ENCODE results near the gene ATPAF1. TPM values are rescaled to one million over a fixed set of nuclear protein-coding genes. Genes with fewer than 3 reads are reported as not detected.
"Not testable (repeated sequence)": the region's sequence is repeated elsewhere in the genome, so short reads cannot be mapped to it uniquely, and the experiment has no call there.

The ATPAF1 gene
- total and polyA plus RNA-seq, 4 experiments from 2014 or later: 32.9 to 128 (median 57.1) TPM

DNA sequence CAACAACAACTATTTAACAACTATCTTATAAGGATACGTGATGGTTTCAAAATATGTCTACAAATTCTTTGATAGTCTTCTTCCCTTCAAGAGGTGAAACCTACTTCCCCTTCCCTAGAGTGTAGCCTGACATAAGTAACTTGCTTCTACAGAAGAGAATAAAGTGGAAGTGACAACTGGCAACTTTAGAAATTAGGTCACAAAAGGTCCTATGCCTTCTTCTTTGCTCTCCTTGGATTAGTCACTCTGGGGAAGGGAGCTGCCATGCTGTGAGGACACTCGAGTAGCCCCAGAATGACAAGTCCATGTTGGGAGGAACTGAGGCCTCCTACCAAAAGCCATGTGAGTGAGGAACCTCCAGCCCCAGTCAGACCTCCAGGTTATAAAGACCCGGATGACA is 31.5 kb upstream of the ATPAF1 start:
- no peaks in the 10 kb centered on the region for H3K4me1 ChIP-seq (ENCODE audit: insufficient read depth, low read length)
- no peaks in the 10 kb centered on the region for H3K9me3 ChIP-seq (ENCODE audit: control insufficient read depth in 1 of 2, low read length in 2 of 2)
- Mint-ChIP-seq H3K36me3 (peaks cover 40 to 91% of the 10 kb centered on the region in 2 donors), H3K9me3 (peaks cover 0 to 6% (median 0%) of the 10 kb centered on the region in 8 donors), H3K27me3 (no peaks in the 10 kb centered on the region), H3K27ac (peak overlapping the region in 3 of 7 donors; percentile 37 to 65 (median 53)), H3K4me1 (peaks cover 33 to 53% (median 39%) of the 10 kb centered on the region in 4 donors), H3K4me3 (no peak overlapping the region)
- no peaks in the 10 kb centered on the region for H3K27me3 ChIP-seq (ENCODE audit: insufficient read depth, low read length)
- ChIA-PET CTCF (ENCODE audit: partially characterized antibody) (no interaction called here), POLR2A (ENCODE audit: partially characterized antibody) (no interaction called here)
- intact Hi-C loops (cut with micrococcal nuclease): no loop called here
- H3K36me3 ChIP-seq (ENCODE audit: insufficient read depth, low read length): peaks cover 38% of the 10 kb centered on the region
- no peak overlapping the region for H3K4me3 ChIP-seq (ENCODE audit: low read length in 2 of 2)
- DNase-seq: no peak
- H3K27ac ChIP-seq (ENCODE audit: low read depth, low read length): no peak overlapping the region

DNA sequence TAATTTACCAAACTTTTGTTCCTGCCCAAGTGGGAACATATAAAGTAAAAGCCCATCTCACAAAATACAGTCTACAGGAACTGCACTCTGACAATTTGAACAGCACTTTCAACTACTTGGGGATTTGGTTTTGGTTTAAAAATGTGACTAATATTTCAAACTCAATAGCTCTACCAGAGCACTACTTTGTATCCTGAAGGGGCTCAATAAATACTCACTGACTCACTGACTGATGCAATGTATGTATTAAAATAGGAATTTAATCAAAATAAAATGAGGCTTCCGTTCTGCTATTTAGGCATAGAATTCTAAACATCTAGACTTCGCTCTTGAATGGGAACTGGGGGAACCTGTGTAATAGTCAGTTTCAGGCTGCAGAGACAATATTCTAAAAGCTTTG is 28.9 kb upstream of the ATPAF1 start:
- ChIA-PET CTCF (ENCODE audit: partially characterized antibody) (interaction anchor here (1.1 to 1.5 kb wide), 2 partner anchors 15 to 22 kb away, joined by 3 read pairs; no protein-coding TSS in a partner anchor), POLR2A (ENCODE audit: partially characterized antibody) (interaction anchor here (1.4 kb wide), 1 partner anchor 22 kb away, joined by 4 read pairs; no protein-coding TSS in a partner anchor)
- Histone ChIP-seq H3K27ac (ENCODE audit: low read depth, low read length) (no peak overlapping the region), H3K9me3 (ENCODE audit: control insufficient read depth in 1 of 2, low read length in 2 of 2) (no peaks in the 10 kb centered on the region), H3K4me3 (ENCODE audit: low read length in 2 of 2) (no peak overlapping the region), H3K27me3 (ENCODE audit: insufficient read depth, low read length) (no peaks in the 10 kb centered on the region), H3K4me1 (ENCODE audit: insufficient read depth, low read length) (no peaks in the 10 kb centered on the region), H3K36me3 (ENCODE audit: insufficient read depth, low read length) (peaks cover 37% of the 10 kb centered on the region)
- Mint-ChIP-seq H3K27me3 (no peaks in the 10 kb centered on the region), H3K36me3 (peaks cover 34 to 84% of the 10 kb centered on the region in 2 donors), H3K4me1 (peaks cover 23 to 34% (median 26%) of the 10 kb centered on the region in 4 donors), H3K27ac (peak overlapping the region in 3 of 7 donors; percentile 47 to 81 (median 57)), H3K9me3 (peaks cover 0 to 6% (median 0%) of the 10 kb centered on the region in 8 donors), H3K4me3 (no peak overlapping the region)
- no peak for DNase-seq
- intact Hi-C loops (cut with micrococcal nuclease): no loop called here

DNA sequence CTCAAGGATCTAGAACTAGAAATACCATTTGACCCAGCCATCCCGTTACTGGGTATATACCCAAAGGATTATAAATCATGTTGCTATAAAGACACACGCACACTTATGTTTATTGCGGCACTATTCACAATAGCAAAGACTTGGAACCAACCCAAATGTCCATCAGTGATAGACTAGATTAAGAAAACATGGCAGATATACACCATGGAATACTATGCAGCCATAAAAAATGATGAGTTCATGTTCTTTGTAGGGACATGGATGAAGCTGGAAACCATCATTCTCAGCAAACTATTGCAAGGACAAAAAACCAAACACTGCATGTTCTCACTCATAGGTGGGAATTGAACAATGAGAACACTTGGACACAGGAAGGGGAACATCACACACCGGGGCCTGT is 26.5 kb upstream of the ATPAF1 start:
- H3K4me3 Mint-ChIP-seq; H3K9me3 ChIP-seq (ENCODE audit: control insufficient read depth in 1 of 2, low read length in 2 of 2); DNase-seq; POLR2A ChIA-PET (ENCODE audit: partially characterized antibody); H3K27me3 Mint-ChIP-seq; H3K27me3 ChIP-seq (ENCODE audit: insufficient read depth, low read length); CTCF ChIA-PET (ENCODE audit: partially characterized antibody); H3K27ac Mint-ChIP-seq; intact Hi-C loops (cut with micrococcal nuclease); H3K4me1 ChIP-seq (ENCODE audit: insufficient read depth, low read length); H3K27ac ChIP-seq (ENCODE audit: low read depth, low read length); H3K9me3 Mint-ChIP-seq; H3K4me3 ChIP-seq (ENCODE audit: low read length in 2 of 2): not testable (repeated sequence)
- H3K36me3 Mint-ChIP-seq: peaks cover 44 to 86% of the 10 kb centered on the region in 2 donors
- peaks cover 12 to 13% (median 12%) of the 10 kb centered on the region in 4 donors for H3K4me1 Mint-ChIP-seq
- peaks cover 54% of the 10 kb centered on the region for H3K36me3 ChIP-seq (ENCODE audit: insufficient read depth, low read length)

DNA sequence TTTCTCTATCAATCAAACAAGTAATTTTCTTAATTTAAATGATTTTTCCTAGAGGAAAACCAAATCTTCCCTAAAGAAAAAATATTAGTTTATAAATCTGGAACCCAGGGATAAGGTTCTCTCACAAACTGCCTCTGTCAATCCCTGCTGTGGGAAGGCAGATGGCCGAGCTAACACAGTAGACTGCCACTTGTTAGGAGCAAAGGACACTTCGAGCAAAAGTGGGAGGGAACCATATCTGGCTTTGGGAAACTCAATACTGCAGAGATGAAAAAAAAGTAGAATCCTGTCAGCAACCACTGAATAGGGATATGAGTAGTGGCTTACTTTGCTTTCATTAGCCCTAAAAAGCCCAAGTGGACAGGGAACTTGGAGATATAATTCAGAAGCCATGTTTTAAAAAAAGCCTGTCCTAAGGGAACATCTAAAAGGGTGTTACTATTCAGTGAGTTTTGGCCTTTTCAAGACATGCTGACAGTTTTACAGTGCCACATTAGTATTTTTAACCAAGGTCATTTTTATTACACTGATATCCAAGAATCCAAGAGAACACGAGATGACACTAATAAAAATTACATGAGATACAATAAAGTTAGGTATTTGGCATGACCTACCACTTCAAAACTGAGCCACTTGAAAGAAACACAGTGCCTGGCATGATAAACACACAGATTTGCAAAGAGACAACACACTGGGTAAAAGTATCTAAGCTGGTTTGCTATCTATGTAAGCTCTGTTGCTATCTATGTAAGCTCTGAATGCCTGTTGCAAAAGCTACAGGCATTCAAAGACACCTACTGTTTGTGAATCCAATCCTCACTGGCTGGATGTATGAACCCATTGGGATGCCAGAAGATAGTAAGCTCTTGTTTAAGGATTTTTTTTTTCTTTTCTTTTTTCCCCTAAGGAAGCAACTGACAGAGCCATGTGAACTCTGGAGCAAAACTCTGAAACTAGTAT is 24.9 kb upstream of the ATPAF1 start:
- Mint-ChIP-seq H3K4me1 (peaks cover 0 to 5% (median 2%) of the 10 kb centered on the region in 4 donors), H3K4me3 (no peak overlapping the region), H3K27me3 (no peaks in the 10 kb centered on the region), H3K36me3 (peaks cover 50 to 86% of the 10 kb centered on the region in 2 donors), H3K9me3 (peaks cover 0 to 6% (median 0%) of the 10 kb centered on the region in 8 donors), H3K27ac (peak overlapping the region in 5 of 7 donors; percentile 2 to 71 (median 12))
- H3K4me3 ChIP-seq (ENCODE audit: low read length in 2 of 2): no peak overlapping the region
- H3K4me1 ChIP-seq (ENCODE audit: insufficient read depth, low read length): no peaks in the 10 kb centered on the region
- H3K27ac ChIP-seq (ENCODE audit: low read depth, low read length): no peak overlapping the region
- no peak for DNase-seq
- no peaks in the 10 kb centered on the region for H3K27me3 ChIP-seq (ENCODE audit: insufficient read depth, low read length)
- ChIA-PET CTCF (ENCODE audit: partially characterized antibody) (no interaction called here), POLR2A (ENCODE audit: partially characterized antibody) (no interaction called here)
- peaks cover 64% of the 10 kb centered on the region for H3K36me3 ChIP-seq (ENCODE audit: insufficient read depth, low read length)
- H3K9me3 ChIP-seq (ENCODE audit: control insufficient read depth in 1 of 2, low read length in 2 of 2): no peaks in the 10 kb centered on the region
- intact Hi-C loops (cut with micrococcal nuclease): no loop called here

DNA sequence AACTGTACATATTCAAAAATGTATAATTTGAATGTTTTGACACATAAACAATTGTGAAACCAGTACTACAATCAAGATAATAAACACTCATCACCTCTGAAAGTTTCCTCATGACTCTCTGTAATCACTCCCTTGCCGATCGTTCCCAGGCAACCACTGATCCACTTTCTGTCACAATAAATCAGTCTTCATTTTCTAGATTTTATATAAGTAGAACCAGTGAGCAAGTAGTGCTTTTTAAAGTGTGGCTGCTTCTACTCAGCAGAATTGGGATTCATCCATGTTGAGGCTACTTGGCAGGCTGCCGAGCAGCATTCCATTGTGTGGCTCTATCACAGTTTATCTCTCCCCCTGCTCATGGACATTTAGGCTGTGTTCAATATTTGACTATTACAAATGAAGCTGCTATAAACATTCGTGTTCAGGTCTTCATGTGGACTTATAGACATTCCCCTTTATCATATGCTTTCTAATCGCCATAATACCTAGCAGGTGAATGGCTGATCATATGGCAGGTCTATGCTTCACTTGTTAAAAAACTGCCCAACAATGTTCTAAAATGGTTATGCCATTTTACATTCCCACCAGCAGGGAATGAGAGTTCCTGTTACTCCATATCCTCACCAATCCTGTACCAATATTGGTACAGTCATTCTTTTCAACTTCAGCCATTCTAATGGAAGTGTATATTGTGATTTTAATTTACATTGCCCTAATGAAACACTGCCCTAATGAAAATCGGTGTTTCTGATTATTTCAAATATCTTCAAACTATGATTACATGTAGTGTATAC is 24.0 kb upstream of the ATPAF1 start:
- intact Hi-C loops (cut with micrococcal nuclease): no loop called here
- Mint-ChIP-seq H3K9me3 (peaks cover 0 to 6% (median 0%) of the 10 kb centered on the region in 8 donors), H3K4me3 (no peak overlapping the region), H3K4me1 (peaks cover 0 to 6% (median 1%) of the 10 kb centered on the region in 4 donors), H3K36me3 (peaks cover 52 to 86% of the 10 kb centered on the region in 2 donors), H3K27ac (peak overlapping the region in 2 of 7 donors; percentile 29 to 57), H3K27me3 (no peaks in the 10 kb centered on the region)
- Histone ChIP-seq H3K27ac (ENCODE audit: low read depth, low read length) (no peak overlapping the region), H3K36me3 (ENCODE audit: insufficient read depth, low read length) (peaks cover 73% of the 10 kb centered on the region), H3K27me3 (ENCODE audit: insufficient read depth, low read length) (no peaks in the 10 kb centered on the region), H3K9me3 (ENCODE audit: control insufficient read depth in 1 of 2, low read length in 2 of 2) (no peaks in the 10 kb centered on the region), H3K4me3 (ENCODE audit: low read length in 2 of 2) (no peak overlapping the region), H3K4me1 (ENCODE audit: insufficient read depth, low read length) (no peaks in the 10 kb centered on the region)
- DNase-seq: no peak
- ChIA-PET CTCF (ENCODE audit: partially characterized antibody) (no interaction called here), POLR2A (ENCODE audit: partially characterized antibody) (no interaction called here)

DNA sequence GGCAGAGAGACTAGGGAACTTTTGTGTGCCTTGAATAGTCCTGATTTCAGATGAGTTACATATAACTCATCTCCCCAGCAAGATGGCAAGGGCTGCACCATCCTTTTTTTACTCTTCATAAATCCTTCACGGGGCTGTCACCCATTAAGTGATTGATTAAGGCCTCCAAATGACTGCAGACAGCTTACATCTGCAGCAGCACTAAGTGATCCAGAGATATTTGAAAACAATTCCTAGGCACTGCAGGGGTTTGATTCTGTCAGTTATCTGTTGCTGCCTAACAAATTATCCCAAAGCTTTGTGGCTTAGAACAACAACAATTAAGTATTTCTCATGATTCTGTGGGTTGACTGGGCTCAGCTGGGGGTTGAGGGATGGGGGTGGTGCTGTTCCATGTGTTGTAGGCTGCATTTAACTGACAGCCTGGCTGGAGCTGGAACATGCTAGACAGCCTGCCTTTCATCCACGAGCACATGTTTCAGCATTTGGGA is 22.8 kb upstream of the ATPAF1 start:
- Histone ChIP-seq H3K36me3 (ENCODE audit: insufficient read depth, low read length) (peaks cover 77% of the 10 kb centered on the region), H3K4me1 (ENCODE audit: insufficient read depth, low read length) (no peaks in the 10 kb centered on the region), H3K9me3 (ENCODE audit: control insufficient read depth in 1 of 2, low read length in 2 of 2) (no peaks in the 10 kb centered on the region), H3K27ac (ENCODE audit: low read depth, low read length) (no peak overlapping the region), H3K27me3 (ENCODE audit: insufficient read depth, low read length) (no peaks in the 10 kb centered on the region), H3K4me3 (ENCODE audit: low read length in 2 of 2) (no peak overlapping the region)
- no peaks in the 10 kb centered on the region for H3K27me3 Mint-ChIP-seq
- DNase-seq: no peak
- intact Hi-C loops (cut with micrococcal nuclease): no loop called here
- peak overlapping the region in 1 of 7 donors; percentile 41 for H3K27ac Mint-ChIP-seq
- H3K4me1 Mint-ChIP-seq: peaks cover 0 to 6% (median 1%) of the 10 kb centered on the region in 4 donors
- no peak overlapping the region for H3K4me3 Mint-ChIP-seq
- peaks cover 0 to 6% (median 0%) of the 10 kb centered on the region in 8 donors for H3K9me3 Mint-ChIP-seq
- POLR2A ChIA-PET (ENCODE audit: partially characterized antibody): interaction anchor here (0.9 to 1.5 kb wide), 2 partner anchors 11 to 13 kb away, joined by 3 to 4 read pairs; no protein-coding TSS in a partner anchor
- CTCF ChIA-PET (ENCODE audit: partially characterized antibody): no interaction called here
- peaks cover 59 to 87% of the 10 kb centered on the region in 2 donors for H3K36me3 Mint-ChIP-seq

Measured in CD4-positive, alpha-beta memory T cell (primary cell).